Sigmoid colon (tissue), 7 donors: ENCODE results near the gene MICOS13. TPM values are rescaled to one million over a fixed set of nuclear protein-coding genes. Genes with fewer than 3 reads are reported as not detected.

ENCODE experiments used
- DNase-seq: peaks from one replicate; pipeline ENCODE4 v3.0.0-alpha.2; 2019
- H3K27ac ChIP-seq, 4 donors: fragments of 200-600 bp; sonication (generic); one replicate each; pipeline ENCODE4 v1.5.1; 2016 to 2019; ENCODE audit warnings: mild to moderate bottlenecking in 1 of 4
- H3K27me3 ChIP-seq, 3 donors: fragments of 200-600 bp; sonication (generic); one replicate each; pipeline ENCODE4 v1.5.1; 2019; ENCODE audit warnings: mild to moderate bottlenecking in 1 of 3
- H3K36me3 ChIP-seq, 4 donors: fragments of 200-600 bp; sonication (generic); one replicate each; pipeline ENCODE4 v1.5.1; 2016 to 2019
- H3K4me1 ChIP-seq, 4 donors: fragments of 200-600 bp; sonication (generic); one replicate each; pipeline ENCODE4 v1.5.1; 2017 to 2019
- H3K4me3 ChIP-seq, 4 donors: fragments of 200-600 bp; sonication (generic); one replicate each; pipeline ENCODE4 v1.5.1; 2017 to 2019; ENCODE audit warnings: mild to moderate bottlenecking in 2 of 4, moderate library complexity in 1 of 4
- H3K9me3 ChIP-seq, 4 donors: fragments of 200-600 bp in 3 of 4; sonication (generic) in 3 of 4; one replicate each; pipeline versions ENCODE4 v1.5.1 to v1.6.1; 2013 to 2019
- CTCF ChIP-seq, 4 experiments: fragments of 450-650 bp in 3 of 4; fragments of 200-600 bp in 1 of 4; IDR thresholded peaks; one replicate each; pipeline ENCODE4 v1.5.1; 2016 to 2019; ENCODE audit warnings: antibody characterized with exemption in 4 of 4, mild to moderate bottlenecking in 3 of 4, moderate library complexity in 2 of 4
- EP300 ChIP-seq, 4 donors: sonication (generic); formaldehyde crosslinking; IDR thresholded peaks; one replicate each; pipeline ENCODE4 v1.6.1; 2017; ENCODE audit warnings: antibody characterized with exemption in 4 of 4
- POLR2A ChIP-seq, 2 donors: fragments of 450-650 bp; IDR thresholded peaks; one replicate each; pipeline ENCODE4 v1.6.1; 2016; ENCODE audit warnings: antibody characterized with exemption in 2 of 2, mild to moderate bottlenecking in 2 of 2, moderate library complexity in 2 of 2
- POLR2AphosphoS5 ChIP-seq, 4 donors: sonication (generic); formaldehyde crosslinking; IDR thresholded peaks; one replicate each; pipeline ENCODE4 v1.6.1; 2017; ENCODE audit warnings: antibody characterized with exemption in 4 of 4
- WGBS, 2 donors: extraction: QIAGEN DNeasy Blood & Tissue Kit; methylation state at CpG; one replicate each; pipeline ENCODE4 v1.1.7; 2013; 5-methylcytosine and 5-hydroxymethylcytosine counted together
- intact Hi-C: fragments of 100-400 bp; cut with DNase I; formaldehyde crosslinking; loops from one replicate; pipeline ENCODE4 v1.15.1; 2023
- polyA plus RNA-seq, 3 donors: library from polyadenylated mRNA; stranded (reverse); fragments of 200-250 nt; gene quantifications; one replicate each; pipeline ENCODE4 v1.2.3, GENCODE V29; 2013
- total RNA-seq, 4 donors: library from RNA; depleted of rRNA; stranded (reverse); fragments of >200 nt; gene quantifications; one replicate each; pipeline ENCODE4 v1.1.0, GENCODE V29; 2016
- donor health status: healthy with polysubstance abuse.
- donor health status: Bipolar disorder and iron deficiency.
- donor health status: healthy.

MICOS13 gene
- total and polyA plus RNA-seq, 7 donors, result 39.6 to 160 (median 87.8) TPM

GRCh38 chr19:5673752-5674151 is 6.6 kb downstream of the MICOS13 start:
- TF ChIP-seq POLR2AphosphoS5 (IDR thresholded peaks at IDR 0.05) (no peak), EP300 (IDR thresholded peaks at IDR 0.05) (no peak), CTCF (IDR thresholded peaks at IDR 0.05) (no peak), POLR2A (IDR thresholded peaks at IDR 0.05) (no peak)
- Histone ChIP-seq H3K4me3 (no peak overlapping the region), H3K36me3 (peaks cover 9 to 30% (median 12%) of the 10 kb centered on the region in 4 donors), H3K9me3 (no peaks in the 10 kb centered on the region), H3K4me1 (peaks cover 0 to under 1% (median under 1%) of the 10 kb centered on the region in 4 donors), H3K27ac (no peak overlapping the region), H3K27me3 (no peaks in the 10 kb centered on the region)
- 95 to 98% methylated on average over 1 of the region's 1 CpG for WGBS, 2 donors
- intact Hi-C loops, result no loop called here
- no peak for DNase-seq

- WGBS, 2 donors, result 92 to 95% methylated on average over 13 of the region's 13 CpGs
- intact Hi-C loops, result no loop called here
- no peak for TF ChIP-seq EP300 (IDR thresholded peaks at IDR 0.05)
- TF ChIP-seq POLR2A (IDR thresholded peaks at IDR 0.05), result no peak
- no peak for TF ChIP-seq POLR2AphosphoS5 (IDR thresholded peaks at IDR 0.05)
- no peak for TF ChIP-seq CTCF (IDR thresholded peaks at IDR 0.05)
Measured at GRCh38 chr19:5672708-5673459, 7.4 kb downstream of the MICOS13 start.

GRCh38 chr19:5671600-5671999 is 8.7 kb downstream of the MICOS13 start:
- no peak for TF ChIP-seq EP300 (IDR thresholded peaks at IDR 0.05)
- TF ChIP-seq POLR2A (IDR thresholded peaks at IDR 0.05), result no peak
- no peak for TF ChIP-seq CTCF (IDR thresholded peaks at IDR 0.05)
- no peak for TF ChIP-seq POLR2AphosphoS5 (IDR thresholded peaks at IDR 0.05)
- H3K9me3 ChIP-seq, result no peaks in the 10 kb centered on the region
- H3K36me3 ChIP-seq, result peaks cover 16 to 41% (median 26%) of the 10 kb centered on the region in 4 donors
- DNase-seq, result no peak
- intact Hi-C loops, result no loop called here
- WGBS, 2 donors, result 93 to 94% methylated on average over 7 of the region's 7 CpGs
- no peak overlapping the region for H3K4me3 ChIP-seq
- H3K4me1 ChIP-seq, result no peaks in the 10 kb centered on the region
- H3K27me3 ChIP-seq, result no peaks in the 10 kb centered on the region
- H3K27ac ChIP-seq, result no peak overlapping the region

More at GRCh38 chr19:5672708-5673459, 7.4 kb downstream of the MICOS13 start:
- Histone ChIP-seq H3K36me3 (peaks cover 10 to 33% (median 14%) of the 10 kb centered on the region in 4 donors), H3K27ac (no peak overlapping the region), H3K27me3 (no peaks in the 10 kb centered on the region), H3K4me1 (no peaks in the 10 kb centered on the region), H3K9me3 (no peaks in the 10 kb centered on the region), H3K4me3 (no peak overlapping the region)
- no peak for DNase-seq

GRCh38 chr19:5669212-5669611 is 11.1 kb downstream of the MICOS13 start:
- Histone ChIP-seq H3K27me3 (no peaks in the 10 kb centered on the region), H3K4me3 (no peak overlapping the region), H3K4me1 (no peaks in the 10 kb centered on the region), H3K27ac (no peak overlapping the region), H3K9me3 (no peaks in the 10 kb centered on the region), H3K36me3 (peaks cover 32 to 65% (median 49%) of the 10 kb centered on the region in 4 donors)
- intact Hi-C loops, result no loop called here
- DNase-seq, result no peak
- 84 to 92% methylated on average over 11 of the region's 11 CpGs for WGBS, 2 donors
- TF ChIP-seq EP300 (IDR thresholded peaks at IDR 0.05), result no peak
- no peak for TF ChIP-seq CTCF (IDR thresholded peaks at IDR 0.05)
- TF ChIP-seq POLR2AphosphoS5 (IDR thresholded peaks at IDR 0.05), result no peak
- no peak for TF ChIP-seq POLR2A (IDR thresholded peaks at IDR 0.05)
